ENCODE measurements around the gene GPS2.
"Not testable (repeated sequence)": the region's sequence is repeated elsewhere in the genome, so short reads cannot be mapped to it uniquely, and the experiment has no call there.

The GPS2 gene, protein sequence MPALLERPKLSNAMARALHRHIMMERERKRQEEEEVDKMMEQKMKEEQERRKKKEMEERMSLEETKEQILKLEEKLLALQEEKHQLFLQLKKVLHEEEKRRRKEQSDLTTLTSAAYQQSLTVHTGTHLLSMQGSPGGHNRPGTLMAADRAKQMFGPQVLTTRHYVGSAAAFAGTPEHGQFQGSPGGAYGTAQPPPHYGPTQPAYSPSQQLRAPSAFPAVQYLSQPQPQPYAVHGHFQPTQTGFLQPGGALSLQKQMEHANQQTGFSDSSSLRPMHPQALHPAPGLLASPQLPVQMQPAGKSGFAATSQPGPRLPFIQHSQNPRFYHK

GRCh38 chr17:7314719-7315569 lies at the start of gene GPS2:
GPS2 (minus strand) TSS chr17:7315360; CDS start chr17:7315052, 308 bp downstream.
- peak; percentile 94 for DNase-seq

- no peak for DNase-seq
These were observed 48.2 kb upstream of the GPS2 start for GRCh38 chr17:7363311-7363710.

GRCh38 chr17:7361906-7362305 lies 46.7 kb upstream of the GPS2 start:
- DNase-seq, result no peak

- no peak for DNase-seq
These were observed 42.2 kb upstream of the GPS2 start for GRCh38 chr17:7357381-7357780.

DNA sequence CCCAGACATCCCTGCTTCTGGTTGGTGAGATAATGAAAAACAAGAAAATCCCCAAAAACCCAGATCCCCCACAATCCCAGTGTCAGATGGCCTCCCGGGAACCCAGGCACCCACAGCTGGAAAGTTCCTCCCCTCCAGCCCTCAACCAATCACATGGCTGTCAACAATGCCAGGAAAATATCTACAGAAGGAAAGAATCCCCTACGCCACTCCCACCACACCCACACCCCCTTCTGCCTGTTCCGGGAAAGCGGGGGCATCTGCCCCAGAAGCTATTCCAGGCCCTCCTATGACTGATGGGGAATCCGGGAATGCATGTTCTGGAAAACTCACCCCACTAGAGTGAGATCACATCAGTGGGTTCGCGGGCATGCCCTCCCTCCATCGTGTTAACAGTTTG lies 41.6 kb upstream of the GPS2 start:
- DNase-seq, result no peak

DNA sequence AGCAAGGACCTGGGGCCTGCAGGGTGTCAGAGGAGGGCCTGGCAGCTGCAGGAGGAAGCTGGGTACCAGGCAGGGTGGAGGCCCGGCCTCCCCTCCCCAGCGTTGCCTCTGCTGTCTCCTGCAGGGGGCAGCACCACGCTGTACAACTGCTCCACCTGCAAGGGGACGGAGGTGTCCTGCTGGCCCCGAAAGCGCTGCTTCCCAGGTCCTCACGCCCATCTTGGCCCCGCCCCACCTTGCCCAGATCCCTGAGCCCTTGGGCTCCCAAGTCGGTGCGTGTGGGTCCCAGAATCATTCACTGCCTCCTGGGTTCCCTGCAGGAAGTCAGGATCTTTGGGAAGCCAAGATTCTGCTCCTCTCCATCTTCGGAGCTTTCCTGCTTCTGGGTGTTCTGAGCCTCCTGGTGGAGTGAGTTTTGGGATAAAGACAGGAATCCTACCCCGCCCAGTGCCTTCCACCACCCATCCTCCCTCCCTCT lies 41.0 kb upstream of the GPS2 start:
- peak; percentile 90 for DNase-seq

- no peak for DNase-seq
These were observed 40.4 kb upstream of the GPS2 start for GRCh38 chr17:7355573-7355972.

DNA sequence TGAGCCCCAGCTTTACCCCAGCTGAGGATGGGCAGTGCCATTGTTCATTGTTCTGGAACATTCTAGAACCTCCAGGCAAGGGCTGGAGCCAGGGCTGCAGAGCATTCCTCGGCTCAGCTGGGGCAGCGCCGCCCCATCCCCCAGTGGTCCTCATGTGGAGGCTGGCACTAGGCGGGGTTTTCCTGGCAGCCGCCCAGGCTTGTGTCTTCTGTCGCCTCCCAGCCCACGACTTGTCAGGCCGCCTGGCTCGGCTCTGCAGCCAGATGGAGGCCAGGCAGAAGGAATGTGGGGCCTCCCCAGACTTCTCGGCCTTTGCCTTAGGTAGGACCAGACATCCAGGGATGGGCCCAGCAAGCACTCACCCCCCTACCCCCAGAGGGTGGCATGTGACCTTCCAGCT lies 39.9 kb upstream of the GPS2 start, which contains the start of gene TMEM95:
TMEM95 (plus strand) TSS at position 104 of the 400 bp plus-strand sequence; CDS start at position 153, 49 bp downstream.
- DNase-seq, result peak; percentile 82

DNA sequence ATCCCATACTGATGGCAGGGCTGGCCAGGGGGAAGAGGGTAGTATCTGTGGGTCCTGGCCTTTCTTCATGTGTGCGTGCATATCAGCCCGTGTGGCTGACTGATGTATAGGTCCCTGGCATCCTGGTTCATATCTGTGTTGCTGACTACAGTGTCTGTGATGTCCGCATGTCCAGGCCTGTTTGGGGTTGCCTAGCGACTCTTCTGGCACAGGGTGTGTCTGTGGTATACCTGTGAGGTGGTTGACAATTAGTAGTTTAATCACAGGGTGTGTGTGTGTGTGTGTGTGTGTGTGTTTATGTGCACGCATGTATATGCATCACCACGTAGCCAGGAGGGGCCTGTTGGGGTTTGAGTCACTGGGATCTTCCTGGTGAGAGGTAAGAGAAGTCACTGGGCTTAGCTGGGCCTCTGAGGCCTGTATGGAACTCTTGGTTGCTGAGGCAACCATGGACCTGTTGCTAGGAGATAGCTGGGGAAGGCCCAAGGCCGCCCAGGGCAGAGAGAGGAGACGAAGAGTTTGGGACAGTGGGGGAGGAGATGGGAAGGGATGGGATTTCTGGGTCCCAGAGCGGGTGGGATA lies 39.2 kb upstream of the GPS2 start:
- peak; percentile 34 for DNase-seq

DNA sequence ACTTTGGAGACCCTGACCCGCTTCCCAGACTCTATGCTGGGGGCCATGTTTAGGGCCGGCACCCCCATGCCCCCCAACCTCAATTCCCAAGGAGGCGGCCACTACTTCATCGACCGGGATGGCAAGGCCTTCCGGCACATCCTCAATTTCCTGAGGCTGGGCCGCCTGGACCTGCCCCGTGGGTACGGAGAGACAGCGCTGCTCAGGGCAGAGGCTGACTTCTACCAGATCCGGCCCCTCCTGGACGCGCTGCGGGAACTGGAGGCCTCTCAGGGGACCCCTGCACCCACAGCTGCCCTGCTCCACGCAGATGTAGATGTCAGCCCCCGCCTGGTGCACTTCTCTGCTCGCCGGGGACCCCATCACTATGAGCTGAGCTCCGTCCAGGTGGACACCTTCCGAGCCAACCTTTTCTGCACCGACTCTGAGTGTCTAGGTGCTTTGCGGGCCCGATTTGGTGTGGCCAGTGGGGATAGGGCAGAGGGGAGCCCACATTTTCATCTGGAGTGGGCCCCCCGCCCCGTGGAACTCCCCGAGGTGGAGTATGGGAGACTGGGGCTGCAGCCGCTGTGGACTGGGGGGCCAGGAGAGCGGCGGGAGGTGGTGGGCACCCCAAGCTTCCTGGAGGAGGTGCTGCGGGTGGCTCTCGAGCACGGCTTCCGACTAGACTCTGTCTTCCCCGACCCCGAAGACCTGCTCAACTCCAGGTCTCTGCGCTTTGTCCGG lies 37.9 kb upstream of the GPS2 start:
- no peak for DNase-seq

DNA sequence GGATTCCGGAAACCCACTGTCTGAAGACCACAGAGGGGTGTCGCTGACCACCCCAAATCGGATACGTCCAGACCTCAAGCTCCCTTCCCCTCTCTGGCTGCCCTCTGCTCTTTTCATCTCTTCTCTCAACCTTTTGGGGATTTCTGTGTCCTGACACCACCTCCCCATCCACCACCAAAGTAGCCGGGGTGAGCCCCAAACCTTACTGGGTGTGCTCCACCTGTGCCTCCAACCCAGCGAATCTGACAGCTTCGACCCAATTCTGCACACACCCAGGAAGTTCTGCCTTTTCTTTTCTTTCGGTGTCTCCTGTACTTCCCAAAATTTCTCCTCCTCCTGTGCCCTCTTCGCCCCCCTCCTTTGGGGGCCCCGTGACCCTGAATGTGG lies 37.3 kb upstream of the GPS2 start:
- no peak for DNase-seq

DNA sequence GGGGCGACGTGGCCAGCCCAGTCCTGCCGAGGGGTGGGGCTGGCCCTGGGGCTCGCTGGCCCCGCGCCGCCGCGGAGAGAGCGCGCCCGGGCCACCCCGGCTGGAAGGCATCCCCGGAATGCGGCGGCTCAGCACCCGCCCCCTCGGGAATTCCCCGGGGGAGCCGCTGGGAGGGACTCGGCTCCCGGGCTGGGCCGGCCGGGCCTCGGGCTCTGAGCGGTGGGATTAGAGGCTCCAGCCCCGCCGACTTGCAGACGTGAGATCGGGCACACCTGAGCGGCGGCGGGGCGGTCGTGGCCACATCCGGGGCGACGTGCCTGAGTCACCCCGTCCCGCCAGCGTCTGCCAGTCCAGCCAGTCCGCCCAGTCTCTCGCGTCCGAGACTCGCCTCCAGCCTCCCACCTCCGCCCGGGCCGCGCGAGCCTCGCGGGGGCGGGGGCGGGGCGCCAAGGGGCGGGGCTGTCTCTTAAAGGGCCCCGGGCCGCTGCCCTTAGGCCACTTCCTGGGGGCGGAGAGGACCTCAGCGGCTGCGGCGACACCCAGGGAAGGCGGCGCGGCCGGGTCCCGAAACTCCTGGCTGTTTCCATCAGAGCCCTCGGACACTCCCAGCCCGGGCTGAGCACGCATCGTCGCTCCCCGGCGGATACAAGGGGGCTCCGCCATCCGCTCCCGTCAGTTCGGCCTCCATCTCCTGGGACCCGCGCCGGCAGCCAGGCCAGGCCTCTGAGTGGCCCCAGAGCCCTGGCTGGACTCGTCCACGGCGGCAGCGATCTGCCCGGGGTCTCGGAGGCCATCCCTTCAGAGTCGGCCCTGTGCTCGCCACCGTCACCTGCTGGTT lies 36.7 kb upstream of the GPS2 start, which contains the start of gene KCTD11:
KCTD11 (plus strand) TSS at position 498 of the 838 bp plus-strand sequence.
- DNase-seq, result peak; percentile 83

- DNase-seq, result no peak
These were observed 33.5 kb upstream of the GPS2 start for GRCh38 chr17:7348478-7349242.

GRCh38 chr17:7347630-7348477 lies 32.7 kb upstream of the GPS2 start:
- DNase-seq, result no peak

DNA sequence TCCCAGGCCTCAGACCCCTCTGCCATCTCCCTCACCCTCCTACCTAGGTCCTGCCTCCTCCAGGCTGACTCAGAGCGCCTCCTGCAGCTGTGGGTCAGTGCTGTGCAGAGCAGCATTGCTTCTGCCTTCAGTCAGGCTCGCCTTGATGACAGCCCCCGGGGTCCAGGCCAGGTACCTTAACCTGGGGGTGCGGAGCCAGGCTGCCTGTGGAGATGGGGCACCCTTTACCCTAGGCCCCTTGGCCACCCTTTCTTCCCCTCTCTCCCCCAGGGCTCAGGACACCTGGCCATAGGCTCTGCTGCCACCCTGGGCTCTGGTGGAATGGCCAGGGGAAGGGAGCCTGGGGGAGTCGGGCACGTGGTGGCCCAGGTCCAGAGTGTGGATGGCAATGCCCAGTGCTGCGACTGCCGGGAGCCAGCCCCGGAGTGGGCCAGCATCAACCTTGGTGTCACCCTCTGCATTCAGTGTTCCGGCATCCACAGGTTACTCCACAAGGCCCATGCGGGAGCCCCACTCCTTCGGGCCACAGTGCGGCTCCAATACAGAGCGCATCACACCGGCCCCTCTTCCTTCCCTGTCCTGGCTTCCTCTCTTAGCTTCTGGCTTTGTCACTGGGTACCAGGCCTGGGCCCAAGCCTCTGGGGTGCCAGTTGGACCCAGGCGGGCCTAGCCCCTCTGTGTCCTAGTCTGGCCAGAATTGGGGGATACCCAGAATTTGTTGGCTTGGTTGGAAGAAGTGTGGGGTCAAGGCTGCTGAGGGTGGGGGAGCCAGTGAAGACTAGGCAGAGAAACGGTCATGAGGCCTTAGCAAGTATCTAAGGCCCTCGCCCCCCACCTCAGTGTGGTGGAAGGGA lies 31.8 kb upstream of the GPS2 start:
- no peak for DNase-seq

- DNase-seq, result no peak
These were observed 28.1 kb upstream of the GPS2 start for GRCh38 chr17:7343250-7343649.

- no peak for DNase-seq
These were observed 26.7 kb upstream of the GPS2 start for GRCh38 chr17:7341842-7342241.

GRCh38 chr17:7340179-7340578 lies 25.0 kb upstream of the GPS2 start:
- DNase-seq, result no peak

- not testable (repeated sequence) for DNase-seq
These were observed 22.4 kb upstream of the GPS2 start for GRCh38 chr17:7337600-7337999.
